Transverse colon (tissue), 4 donors: ENCODE data around the gene GPR55. TPM values are rescaled to one million over a fixed set of nuclear protein-coding genes. Genes with fewer than 3 reads are reported as not detected.
A peak's percentile ranks its signal among the peaks of the same experiment; 100 is the strongest.

ENCODE experiments used
- DNase-seq: peaks from one replicate; pipeline ENCODE4 v3.0.0-alpha.2; 2019
- H3K27ac ChIP-seq, 4 donors: fragments of 200-600 bp; sonication (generic); 2 replicates each; pipeline ENCODE4 v1.5.1; 2016 to 2018; ENCODE audit warnings: inconsistent platforms in 4 of 4
- H3K27me3 ChIP-seq: fragments of 200-600 bp; sonication (generic); 2 replicates; pipeline ENCODE4 v1.5.1; 2017; ENCODE audit warnings: inconsistent platforms
- H3K36me3 ChIP-seq, 4 donors: fragments of 200-600 bp; sonication (generic); 2 replicates each; pipeline ENCODE4 v1.5.1; 2017 to 2019; ENCODE audit warnings: inconsistent platforms in 4 of 4
- H3K4me1 ChIP-seq, 4 donors: fragments of 200-600 bp; sonication (generic); 2 replicates each; pipeline ENCODE4 v1.5.1; 2017 to 2020; ENCODE audit warnings: inconsistent platforms in 4 of 4
- H3K4me3 ChIP-seq, 4 donors: fragments of 200-600 bp; sonication (generic); 1 replicate in 1 of 4; 2 replicates in 3 of 4; pipeline versions ENCODE4 v1.5.1 to v1.6.1; 2017 to 2019; ENCODE audit warnings: inconsistent platforms in 4 of 4
- H3K9me3 ChIP-seq, 2 donors: fragments of 200-600 bp; sonication (generic); 2 replicates each; pipeline ENCODE4 v1.5.1; 2017 to 2019; ENCODE audit warnings: inconsistent platforms in 2 of 2
- CTCF ChIP-seq, 5 experiments: fragments of 200-600 bp in 3 of 5; fragments of 450-650 bp in 2 of 5; sonication (generic) in 3 of 5; IDR thresholded peaks; 1 replicate in 2 of 5; 2 replicates in 3 of 5; pipeline ENCODE4 v1.5.1; 2016 to 2017; ENCODE audit warnings: antibody characterized with exemption in 5 of 5, inconsistent platforms in 3 of 5, mild to moderate bottlenecking in 2 of 5, moderate library complexity in 1 of 5
- EP300 ChIP-seq: sonication (generic); formaldehyde crosslinking; IDR thresholded peaks from one replicate; pipeline ENCODE4 v1.6.1; 2017; ENCODE audit warnings: antibody characterized with exemption, low read depth
- POLR2A ChIP-seq: fragments of 450-650 bp; IDR thresholded peaks from one replicate; pipeline ENCODE4 v1.6.1; 2016; ENCODE audit warnings: antibody characterized with exemption, mild to moderate bottlenecking, moderate library complexity
- POLR2AphosphoS5 ChIP-seq, 3 donors: sonication (generic); formaldehyde crosslinking; IDR thresholded peaks; one replicate each; pipeline ENCODE4 v1.6.1; 2016; ENCODE audit warnings: antibody characterized with exemption in 3 of 3
- WGBS, 2 donors: methylation state at CpG; one replicate each; pipeline ENCODE4 v1.1.5; 2018; ENCODE audit warnings: low coverage in 1 of 2; 5-methylcytosine and 5-hydroxymethylcytosine counted together
- in situ Hi-C, 4 donors: fragments of 200-750 bp; cut with MboI; loops; one replicate each; pipeline versions ENCODE4 v1.15.0 to v1.15.1; 2017; ENCODE audit warnings: low sequenced_read_pairs in 3 of 4, low pct_ligation_motif_present in 1 of 4, low pct_unique_long_range_greater_than_20kb in 1 of 4
- intact Hi-C: fragments of 100-400 bp; cut with DNase I; formaldehyde crosslinking; loops from one replicate; pipeline ENCODE4 v1.15.1; 2023; ENCODE audit warnings: low total_unique reads
- total RNA-seq, 4 donors: library from RNA; depleted of rRNA; stranded (reverse); fragments of >200 nt; gene quantifications; one replicate each; pipeline ENCODE4 v1.1.0, GENCODE V29; 2016

GPR55 gene
- total RNA-seq, 4 donors from 2014 or later: 0.40 to 16.1 (median 2.0) TPM

GRCh38 chr2:230912046-230912445, 13.0 kb downstream of the GPR55 start:
- H3K36me3 ChIP-seq: no peaks in the 10 kb centered on the region
- intact Hi-C loops: no loop called here
- no peak overlapping the region for H3K27ac ChIP-seq
- DNase-seq: no peak
- H3K4me1 ChIP-seq: peaks cover 0 to 19% (median 2%) of the 10 kb centered on the region in 4 donors
- no peak overlapping the region for H3K4me3 ChIP-seq
- TF ChIP-seq CTCF (IDR thresholded peaks at IDR 0.05): no peak
- no peak for TF ChIP-seq EP300
- TF ChIP-seq POLR2AphosphoS5 (IDR thresholded peaks at IDR 0.05): no peak
- no peak for TF ChIP-seq POLR2A
- H3K9me3 ChIP-seq: no peaks in the 10 kb centered on the region
- 96% methylated on average over 5 of the region's 5 CpGs; no CpG with 5 or more reads in 1 of the 2 donors for whole genome bisulfite sequencing, 2 donors
- in situ Hi-C loops: loop anchor here in 2 of 4 donors (10.0 kb wide), 2 partner anchors 57 to 77 kb away; no protein-coding TSS in a partner anchor
- H3K27me3 ChIP-seq: no peaks in the 10 kb centered on the region

GRCh38 chr2:230910546-230911177, 14.4 kb downstream of the GPR55 start:
- no peak overlapping the region for H3K4me3 ChIP-seq
- no peaks in the 10 kb centered on the region for H3K9me3 ChIP-seq
- peaks cover 0 to 19% (median 2%) of the 10 kb centered on the region in 4 donors for H3K4me1 ChIP-seq
- no peaks in the 10 kb centered on the region for H3K36me3 ChIP-seq
- H3K27ac ChIP-seq: no peak overlapping the region
- 80 to 89% methylated on average over 3 to 13 of the region's 13 CpGs for WGBS, 2 donors
- intact Hi-C loops (no loop called here), in situ Hi-C loops (loop anchor here in 2 of 4 donors (10.0 kb wide), 2 partner anchors 56 to 76 kb away; no protein-coding TSS in a partner anchor)
- TF ChIP-seq POLR2A (no peak), EP300 (no peak), CTCF (IDR thresholded peaks at IDR 0.05) (no peak), POLR2AphosphoS5 (IDR thresholded peaks at IDR 0.05) (no peak)
- H3K27me3 ChIP-seq: no peaks in the 10 kb centered on the region
- peak; percentile 4 for DNase-seq

- in situ Hi-C loops (loop anchor here (5.0 to 10.0 kb wide), 5 partner anchors 48 to 75 kb away; partner anchors contain the start of gene ITM2C (in 1 of the 4)), intact Hi-C loops (no loop called here)
- TF ChIP-seq EP300: no peak
- no peak for TF ChIP-seq POLR2AphosphoS5 (IDR thresholded peaks at IDR 0.05)
- no peak for TF ChIP-seq CTCF (IDR thresholded peaks at IDR 0.05)
- no peak for TF ChIP-seq POLR2A
- Histone ChIP-seq H3K4me3 (no peak overlapping the region), H3K36me3 (no peaks in the 10 kb centered on the region), H3K27me3 (no peaks in the 10 kb centered on the region), H3K4me1 (peaks cover 0 to 19% (median 2%) of the 10 kb centered on the region in 4 donors), H3K9me3 (no peaks in the 10 kb centered on the region), H3K27ac (no peak overlapping the region)
- peak; percentile 3 for DNase-seq
- 98% methylated on average over 18 of the region's 18 CpGs; no CpG with 5 or more reads in 1 of the 2 donors for WGBS, 2 donors
Observed at GRCh38 chr2:230909841-230910545, 15.0 kb downstream of the GPR55 start.

GRCh38 chr2:230908595-230909191, 16.3 kb downstream of the GPR55 start:
- TF ChIP-seq POLR2AphosphoS5 (IDR thresholded peaks at IDR 0.05) (peak in 2 of 3 donors; percentile 16 to 22), CTCF (IDR thresholded peaks at IDR 0.05) (no peak)
- DNase-seq: peak; percentile 53
- WGBS, 2 donors: 46 to 66% methylated on average over 5 to 10 of the region's 10 CpGs

More at GRCh38 chr2:230908595-230909191, 16.3 kb downstream of the GPR55 start:
- Histone ChIP-seq H3K27me3 (no peaks in the 10 kb centered on the region), H3K36me3 (no peaks in the 10 kb centered on the region), H3K9me3 (no peaks in the 10 kb centered on the region), H3K4me1 (peaks cover 0 to 19% (median 2%) of the 10 kb centered on the region in 4 donors), H3K27ac (peak overlapping the region in 3 of 4 donors; percentile 6 to 32 (median 17)), H3K4me3 (no peak overlapping the region)
- in situ Hi-C loops (loop anchor here in 2 of 4 donors (5.0 to 10.0 kb wide), 3 partner anchors 46 to 76 kb away; partner anchors contain the start of gene ITM2C (in 1 of the 2)), intact Hi-C loops (no loop called here)
